NCI-H345 treated with DMSO at 0.1 percent for 48 hours (cell line): Measurements from ENCODE around the gene LRRC49.

Source experiments
- DNase-seq: peaks from one replicate; lab custom pipeline; 2025; ENCODE audit not compliant: unreplicated experiment; lab: John Stamatoyannopoulos, UW

The LRRC49 gene

GRCh38 chr15:71085809-71086208 is 193.2 kb downstream of the LRRC49 start:
- DNase-seq, result no peak

- no peak for DNase-seq
These were observed 195.5 kb downstream of the LRRC49 start for GRCh38 chr15:71088155-71088554.

- no peak for DNase-seq
These were observed 196.1 kb downstream of the LRRC49 start for GRCh38 chr15:71088683-71089082.

- DNase-seq, result no peak
These were observed 197.2 kb downstream of the LRRC49 start for GRCh38 chr15:71089801-71090200.

GRCh38 chr15:71091601-71092000 is 199.0 kb downstream of the LRRC49 start:
- DNase-seq, result no peak

GRCh38 chr15:71092056-71092600 is 199.5 kb downstream of the LRRC49 start:
- no peak for DNase-seq

GRCh38 chr15:71093054-71094024 is 200.7 kb downstream of the LRRC49 start:
- DNase-seq, result no peak

- no peak for DNase-seq
These were observed 201.5 kb downstream of the LRRC49 start for GRCh38 chr15:71094137-71094536.

- no peak for DNase-seq
These were observed 204.1 kb downstream of the LRRC49 start for GRCh38 chr15:71096676-71097075.

GRCh38 chr15:71097890-71098289 is 205.3 kb downstream of the LRRC49 start:
- DNase-seq, result no peak

- DNase-seq, result no peak
These were observed 206.3 kb downstream of the LRRC49 start for GRCh38 chr15:71098920-71099319.
